Endodermal cell (in vitro differentiated cells): ENCODE results near the gene CAPN12. TPM values are rescaled to one million over a fixed set of nuclear protein-coding genes. Genes with fewer than 3 reads are reported as not detected.

Experiments used
- DNase-seq: peaks from one replicate; pipeline ENCODE4 v3.0.0-alpha.2; 2017
- H3K27ac ChIP-seq: 2 replicates; pipeline ENCODE4 v1.5.1; 2013; ENCODE audit warnings: mild to moderate bottlenecking, low read depth, low read length, moderate library complexity
- H3K27me3 ChIP-seq: 2 replicates; pipeline ENCODE4 v1.6.1; 2013; ENCODE audit warnings: mild to moderate bottlenecking, low read length, moderate library complexity; ENCODE audit not compliant: insufficient read depth, control insufficient read depth, poor library complexity, severe bottlenecking
- H3K36me3 ChIP-seq: 2 replicates; pipeline ENCODE4 v1.7.0; 2013; ENCODE audit warnings: mild to moderate bottlenecking, low read length, moderate library complexity; ENCODE audit not compliant: control insufficient read depth, insufficient read depth
- H3K4me1 ChIP-seq: one replicate; pipeline ENCODE4 v1.7.0; 2013; ENCODE audit warnings: low read length; ENCODE audit not compliant: control insufficient read depth, insufficient read depth
- H3K4me3 ChIP-seq: 2 replicates; pipeline ENCODE4 v1.5.1; 2013; ENCODE audit warnings: mild to moderate bottlenecking, low read length, moderate library complexity
- H3K9ac ChIP-seq: 2 replicates; pipeline ENCODE4 v1.6.1; 2013; ENCODE audit warnings: mild to moderate bottlenecking, low read length, moderate library complexity; ENCODE audit not compliant: poor library complexity, severe bottlenecking; ENCODE audit errors: extremely low read depth
- H3K9me3 ChIP-seq: 2 replicates; pipeline ENCODE4 v1.6.1; 2013; ENCODE audit warnings: mild to moderate bottlenecking, low read length, moderate library complexity; ENCODE audit not compliant: control insufficient read depth
- H3K27ac Mint-ChIP-seq: 2 replicates; pipeline ENCODE4 v1.8.0; 2020; ENCODE audit warnings: mixed read lengths
- H3K27me3 Mint-ChIP-seq: 2 replicates; pipeline ENCODE4 v1.8.0; 2021; ENCODE audit warnings: mild to moderate bottlenecking, mixed read lengths; ENCODE audit not compliant: insufficient read depth
- H3K36me3 Mint-ChIP-seq: 2 replicates; pipeline ENCODE4 v1.8.0; 2020; ENCODE audit warnings: low read depth, mixed read lengths
- H3K4me1 Mint-ChIP-seq: 2 replicates; pipeline ENCODE4 v1.8.0; 2020; ENCODE audit warnings: mixed read lengths
- H3K4me3 Mint-ChIP-seq: 2 replicates; pipeline ENCODE4 v1.8.0; 2020; ENCODE audit warnings: mild to moderate bottlenecking, moderate library complexity, mixed read lengths
- H3K9me3 Mint-ChIP-seq: 2 replicates; pipeline ENCODE4 v1.8.0; 2020; ENCODE audit warnings: mild to moderate bottlenecking, mixed read lengths
- CTCF ChIP-seq: fragments of 200-600 bp; sonication (generic); conservative IDR thresholded peaks from 2 replicates; pipeline ENCODE4 v1.5.0; 2021; ENCODE audit warnings: antibody characterized with exemption, mild to moderate bottlenecking
- WGBS, 2 experiments: methylation state at CpG; one replicate each; pipeline versions ENCODE4 v1.1.5 to v1.1.7; 2013; ENCODE audit warnings: missing lambda C conversion rate in 2 of 2, mixed read lengths in 1 of 2; ENCODE audit not compliant: insufficient coverage in 1 of 2, insufficient read length in 1 of 2; 5-methylcytosine and 5-hydroxymethylcytosine counted together
- total RNA-seq, 2 donors: library from RNA; stranded (reverse); fragmentation: NEBNext Ultra II Directional in 1 of 2; extraction: Animal tissue kit (Norgen Biotek cat#: 25700) in 1 of 2; gene quantifications; 2 replicates in 1 of 2; 3 replicates in 1 of 2; pipeline ENCODE4 v1.2.1, GENCODE V29; 2021

The CAPN12 gene
- total RNA-seq, 2 donors from 2014 or later: 14.5 to 83.0 TPM

- no peak for TF ChIP-seq CTCF
- Mint-ChIP-seq H3K4me1 (no peaks in the 10 kb centered on the region), H3K9me3 (no peaks in the 10 kb centered on the region), H3K27me3 (no peaks in the 10 kb centered on the region), H3K27ac (peak overlapping the region; percentile 58), H3K4me3 (no peak overlapping the region), H3K36me3 (peaks cover 71% of the 10 kb centered on the region)
- Histone ChIP-seq H3K36me3 (peaks cover 90% of the 10 kb centered on the region), H3K9me3 (no peaks in the 10 kb centered on the region), H3K27me3 (no peaks in the 10 kb centered on the region), H3K9ac (no peak overlapping the region), H3K27ac (no peak overlapping the region), H3K4me3 (no peak overlapping the region), H3K4me1 (no peaks in the 10 kb centered on the region)
- no peak for DNase-seq
- WGBS, 2 experiments: 94% methylated on average over 3 to 10 of the region's 10 CpGs
These were observed 35.8 kb downstream of the CAPN12 start for GRCh38 chr19:38708413-38709024.

DNA sequence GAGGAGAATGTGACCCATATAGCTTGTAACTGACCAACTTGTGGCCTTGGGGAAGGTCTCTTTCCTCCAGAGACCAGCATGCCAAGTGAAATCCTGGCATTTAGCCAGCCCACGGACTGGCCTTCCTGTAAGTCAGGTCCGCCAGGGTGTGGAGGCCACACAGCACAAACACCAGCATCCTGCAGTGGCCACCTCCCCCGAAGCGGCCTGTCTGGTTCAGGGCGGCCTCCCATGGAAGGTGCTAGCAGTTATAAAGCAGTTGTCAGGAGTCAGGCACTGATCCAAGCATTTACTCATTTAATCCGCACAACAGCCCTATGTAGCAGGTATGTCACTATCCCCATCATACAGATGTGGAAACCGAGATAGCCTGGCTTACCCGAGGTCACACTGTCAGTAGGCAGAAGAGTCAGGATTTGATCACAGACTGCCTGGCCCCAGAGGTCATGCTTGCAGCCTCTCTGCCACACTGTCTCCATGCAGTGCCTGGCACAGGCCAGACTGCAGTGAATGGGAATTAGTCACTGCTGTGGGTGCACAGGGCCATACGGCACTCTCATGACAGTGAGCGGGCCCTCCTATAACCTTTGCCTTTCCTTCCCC, 36.7 kb downstream of the CAPN12 start:
- no peak for TF ChIP-seq CTCF
- Mint-ChIP-seq H3K27me3 (no peaks in the 10 kb centered on the region), H3K4me3 (no peak overlapping the region), H3K9me3 (no peaks in the 10 kb centered on the region), H3K27ac (no peak overlapping the region), H3K36me3 (peaks cover 73% of the 10 kb centered on the region), H3K4me1 (no peaks in the 10 kb centered on the region)
- H3K36me3 ChIP-seq: peaks cover 89% of the 10 kb centered on the region
- no peak overlapping the region for H3K9ac ChIP-seq
- no peaks in the 10 kb centered on the region for H3K9me3 ChIP-seq
- H3K4me3 ChIP-seq: no peak overlapping the region
- DNase-seq: no peak
- no peak overlapping the region for H3K27ac ChIP-seq
- H3K27me3 ChIP-seq: no peaks in the 10 kb centered on the region
- no peaks in the 10 kb centered on the region for H3K4me1 ChIP-seq
- WGBS, 2 experiments: 95 to 100% methylated on average over 6 to 10 of the region's 10 CpGs

- Histone ChIP-seq H3K27me3 (no peaks in the 10 kb centered on the region), H3K36me3 (peaks cover 87% of the 10 kb centered on the region), H3K9ac (no peak overlapping the region), H3K4me3 (no peak overlapping the region), H3K4me1 (no peaks in the 10 kb centered on the region), H3K27ac (no peak overlapping the region), H3K9me3 (no peaks in the 10 kb centered on the region)
- H3K4me1 Mint-ChIP-seq: no peaks in the 10 kb centered on the region
- no peak overlapping the region for H3K4me3 Mint-ChIP-seq
- TF ChIP-seq CTCF: no peak
- H3K9me3 Mint-ChIP-seq: no peaks in the 10 kb centered on the region
- no peaks in the 10 kb centered on the region for H3K27me3 Mint-ChIP-seq
- peak overlapping the region; percentile 26 for H3K27ac Mint-ChIP-seq
- DNase-seq: no peak
- 88 to 93% methylated on average over 15 to 16 of the region's 16 CpGs for WGBS, 2 experiments
- peaks cover 73% of the 10 kb centered on the region for H3K36me3 Mint-ChIP-seq
These were observed 37.3 kb downstream of the CAPN12 start for GRCh38 chr19:38706792-38707511.
